SKM-1 treated with dmso at 0.1 percent for 144 hours (cell line): ENCODE results near the gene ZDHHC19.
"Not testable (repeated sequence)": the region's sequence is repeated elsewhere in the genome, so short reads cannot be mapped to it uniquely, and the experiment has no call there.

Experiments
- DNase-seq: peaks from one replicate; lab custom pipeline; 2025; ENCODE audit not compliant: unreplicated experiment; lab: John Stamatoyannopoulos, UW

Gene ZDHHC19

GRCh38 chr3:196225763-196226364 is 14.7 kb upstream of the ZDHHC19 start:
- DNase-seq = no peak

- no peak for DNase-seq
Measured at GRCh38 chr3:196225086-196225485, 13.9 kb upstream of the ZDHHC19 start.

DNA sequence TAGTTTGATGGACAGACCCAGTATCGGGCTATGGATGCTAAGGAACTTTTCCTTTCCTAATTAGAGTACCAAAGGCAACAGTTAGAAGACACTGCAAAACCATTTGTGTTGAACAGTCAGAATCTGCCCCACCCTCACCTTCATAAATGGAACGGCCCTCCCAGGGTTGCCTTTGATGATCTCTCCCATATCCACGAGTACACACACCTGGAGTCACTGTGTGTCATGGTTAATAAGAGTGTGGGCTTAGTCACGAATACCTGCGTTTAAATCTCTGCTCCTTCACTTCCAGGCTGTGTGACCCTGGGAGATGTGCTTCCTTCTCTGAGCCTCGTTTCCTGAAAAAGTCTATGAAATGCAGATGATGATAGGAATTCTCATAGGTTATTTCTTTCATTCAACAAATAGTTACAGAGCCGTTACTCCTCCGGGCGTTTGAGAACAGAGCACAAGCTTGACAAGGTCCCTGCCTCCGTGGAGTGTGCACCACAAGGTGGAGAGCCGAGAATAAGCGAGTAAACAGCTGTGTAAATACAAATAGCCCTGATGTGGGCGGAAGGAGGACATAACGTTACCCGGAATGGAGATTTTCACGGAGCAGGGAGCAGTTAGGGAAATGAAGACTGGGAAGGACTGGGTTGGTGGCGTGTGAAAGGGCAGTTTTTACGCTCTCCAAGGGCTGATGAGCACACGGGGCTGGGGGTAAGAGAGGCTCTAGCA is 11.8 kb upstream of the ZDHHC19 start:
- no peak for DNase-seq

- peak; percentile 64 for DNase-seq
Measured at GRCh38 chr3:196220991-196221390, 9.8 kb upstream of the ZDHHC19 start.

GRCh38 chr3:196220587-196220986 is 9.4 kb upstream of the ZDHHC19 start:
- DNase-seq = peak; percentile 90

- DNase-seq = no peak
Measured at GRCh38 chr3:196219970-196220311, 8.7 kb upstream of the ZDHHC19 start.

GRCh38 chr3:196219194-196219969 is 8.2 kb upstream of the ZDHHC19 start:
- peak; percentile 91 for DNase-seq

GRCh38 chr3:196218155-196218712 is 7.0 kb upstream of the ZDHHC19 start:
- DNase-seq = no peak

DNA sequence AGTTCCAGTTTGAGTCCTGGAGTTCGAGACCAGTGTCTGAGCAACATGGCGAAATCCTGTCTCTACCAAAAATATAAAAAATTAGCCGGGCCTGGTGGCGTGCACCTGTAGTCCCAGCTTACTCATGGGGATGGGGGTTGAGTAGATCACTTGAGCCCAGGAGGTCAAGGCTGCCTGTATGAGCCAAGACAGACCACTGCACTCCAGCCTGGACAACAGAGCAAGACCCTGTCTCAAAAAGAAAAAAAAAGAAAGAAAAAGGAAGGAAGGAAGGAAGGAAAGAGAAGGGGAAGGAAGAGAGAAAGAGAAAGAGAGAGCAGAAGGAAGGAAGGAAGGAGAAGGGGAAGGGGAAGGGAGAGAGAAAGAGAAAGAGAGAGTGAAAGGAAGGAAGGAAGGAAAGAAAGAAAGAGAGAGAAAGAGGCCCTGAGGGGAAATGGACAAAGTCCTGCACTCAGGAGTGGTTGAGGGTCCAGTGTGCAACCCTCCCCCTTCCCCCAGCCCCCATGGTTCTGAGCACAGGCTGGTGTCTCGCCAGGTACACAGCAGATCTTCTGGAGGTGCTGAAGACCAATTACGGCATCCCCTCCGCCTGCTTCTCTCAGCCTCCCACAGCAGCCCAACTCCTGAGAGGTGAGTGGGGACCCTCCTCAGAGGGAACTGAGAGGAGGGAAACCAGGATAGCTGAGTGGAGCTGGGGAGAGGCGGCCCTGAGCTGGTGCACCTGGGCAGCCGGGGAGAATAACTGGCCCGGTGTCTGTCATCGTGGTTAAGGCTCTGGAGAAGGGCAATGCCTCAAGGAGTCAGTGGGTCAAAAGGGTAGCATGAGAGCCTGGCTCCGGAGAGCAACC is 6.3 kb upstream of the ZDHHC19 start:
- no peak for DNase-seq

GRCh38 chr3:196216681-196217211 is 5.5 kb upstream of the ZDHHC19 start:
- no peak for DNase-seq

GRCh38 chr3:196216089-196216564 is 4.9 kb upstream of the ZDHHC19 start, which contains the start of gene SLC51A:
SLC51A (plus strand) TSS chr3:196216534; CDS start chr3:196216713, 179 bp downstream.
- no peak for DNase-seq

DNA sequence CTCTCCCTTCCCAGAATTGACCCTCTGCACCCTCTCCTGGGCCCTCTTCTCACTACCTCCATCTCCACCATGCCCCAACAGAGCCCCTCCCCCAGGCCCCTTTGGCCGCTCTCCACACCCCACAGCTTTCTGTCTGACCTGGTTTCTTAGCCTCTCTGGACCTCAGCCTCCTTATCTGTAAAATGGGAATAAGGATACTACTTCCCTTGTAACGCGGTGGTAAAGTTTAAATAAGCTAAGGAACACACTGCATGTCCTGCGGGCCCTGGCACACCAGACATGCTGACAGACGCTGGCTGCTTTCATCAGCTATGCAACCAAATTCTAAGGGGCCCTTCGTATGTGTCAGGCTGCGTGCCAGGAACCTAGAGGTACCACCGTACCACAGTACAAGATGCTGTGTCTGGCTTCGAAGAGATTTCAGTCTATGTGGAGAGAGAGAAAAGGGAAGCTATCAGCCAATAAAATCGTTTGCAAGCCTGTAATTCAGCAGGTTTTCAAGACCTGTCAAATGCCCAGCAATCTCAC is 4.4 kb upstream of the ZDHHC19 start:
- no peak for DNase-seq

DNA sequence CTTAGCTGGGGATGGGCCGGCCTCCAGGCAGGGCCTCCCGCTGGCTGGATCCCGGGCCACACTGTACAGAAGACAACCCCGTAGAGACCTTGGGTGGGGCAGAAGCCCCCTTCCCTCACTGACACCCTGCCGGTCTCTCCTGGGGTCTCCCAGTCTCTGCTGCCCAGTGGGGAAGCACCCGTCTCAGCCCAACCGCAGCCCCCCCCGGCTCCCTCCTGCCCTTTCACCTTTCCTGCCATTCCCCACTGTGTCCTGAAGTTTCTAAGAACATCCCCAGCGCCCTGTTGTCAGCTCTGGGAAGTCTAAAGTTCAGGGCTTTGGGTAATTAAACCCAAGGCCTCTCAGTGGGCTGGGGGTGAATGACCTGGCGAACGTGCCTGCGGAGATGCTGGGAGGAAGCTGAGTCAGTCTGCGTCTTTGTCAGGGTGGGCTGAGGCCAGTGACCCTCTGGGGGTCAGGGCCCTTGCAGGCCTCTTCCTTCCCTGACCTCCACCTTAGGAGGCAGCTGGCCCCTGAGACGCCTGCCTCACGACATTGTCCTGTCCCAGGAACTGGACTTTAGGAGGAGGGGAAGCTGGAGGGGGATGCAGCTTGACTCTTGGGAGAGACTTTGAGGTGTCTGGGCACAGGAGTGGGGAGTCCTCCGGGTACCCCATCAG is 3.7 kb upstream of the ZDHHC19 start:
- no peak for DNase-seq

DNA sequence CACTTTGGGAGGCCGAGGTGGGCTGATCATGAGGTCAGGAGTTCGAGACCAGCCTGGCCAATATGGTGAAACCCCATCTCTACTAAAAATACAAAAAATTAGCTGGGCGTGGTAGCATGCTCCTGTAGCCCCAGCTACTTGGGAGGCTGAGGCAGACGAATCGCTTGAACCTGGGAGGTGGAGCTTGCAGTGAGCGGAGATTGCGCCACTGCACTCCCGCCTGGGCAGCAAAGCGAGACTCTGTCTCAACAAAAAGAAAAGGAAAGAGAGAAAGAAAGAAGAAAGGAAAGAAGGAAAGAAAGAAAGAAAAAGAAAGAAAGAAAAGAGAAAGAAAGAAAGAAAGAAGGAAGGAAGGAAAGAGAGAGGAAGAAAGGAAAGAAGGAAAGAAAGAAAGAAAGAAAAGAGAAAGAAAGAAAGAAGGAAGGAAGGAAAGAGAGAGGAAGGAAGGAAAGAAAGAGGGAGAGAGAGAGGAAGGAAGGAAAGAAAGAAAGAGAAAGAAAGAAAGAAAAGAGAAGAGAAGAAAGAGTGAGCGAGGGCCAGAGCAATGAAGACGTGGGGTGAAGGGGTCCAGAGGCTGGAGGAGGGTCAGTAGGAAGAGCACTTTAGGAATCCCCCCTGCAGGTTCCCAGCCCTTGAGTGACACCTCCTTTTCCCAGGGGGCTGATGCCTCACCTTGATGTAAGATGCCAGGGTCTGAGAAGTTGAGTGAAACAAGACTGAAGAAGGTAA is 1.1 kb downstream of the ZDHHC19 start:
- not testable (repeated sequence) for DNase-seq

- no peak for DNase-seq
Measured at GRCh38 chr3:196208942-196209695, 2.1 kb downstream of the ZDHHC19 start.

GRCh38 chr3:196207833-196208607 is 3.2 kb downstream of the ZDHHC19 start:
- DNase-seq = peak; percentile 58

- no peak for DNase-seq
Measured at GRCh38 chr3:196207159-196207832, 3.9 kb downstream of the ZDHHC19 start.
